ENCODE results near the gene ELOVL6.

- TF ChIP-seq CTCF (IDR thresholded peaks at IDR 0.05; ENCODE audit: low read depth, low read length), result no peak
- TF ChIP-seq EZH2phosphoT487 (IDR thresholded peaks at IDR 0.05; ENCODE audit: low read depth), result no peak
Observed at GRCh38 chr4:110139815-110140214, 58.6 kb downstream of the ELOVL6 start.

Data from OCI-LY3 (cell line).